ENCODE data around the gene SNRPB.

The SNRPB gene

GRCh38 chr20:2451939-2452732 is 18.5 kb downstream of the SNRPB start:
- Histone ChIP-seq H3K36me3 (ENCODE audit: control insufficient read depth, low read length) (no peaks in the 10 kb centered on the region), H3K4me2 (ENCODE audit: low read length) (no peak overlapping the region), H3K27ac (ENCODE audit: low read depth, low read length) (no peak overlapping the region), H3K79me2 (ENCODE audit: control insufficient read depth, low read length) (no peaks in the 10 kb centered on the region), H3K9me3 (ENCODE audit: control insufficient read depth, insufficient read depth, low read length) (no peaks in the 10 kb centered on the region), H3K9me2 (replicated peaks; ENCODE audit: control insufficient read depth, low read length) (no peaks in the 10 kb centered on the region), H3K4me3 (ENCODE audit: low read length) (no peak overlapping the region), H3F3A (ENCODE audit: control insufficient read depth, insufficient read depth) (peaks cover 14% of the 10 kb centered on the region), H3K4me1 (ENCODE audit: control insufficient read depth, low read length) (no peaks in the 10 kb centered on the region), H4K20me1 (ENCODE audit: control insufficient read depth, insufficient read depth, low read depth, low read length) (no peaks in the 10 kb centered on the region), H3K27me3 (ENCODE audit: control insufficient read depth, low read length) (peaks cover 22% of the 10 kb centered on the region)
- TF ChIP-seq, protein P1, sequence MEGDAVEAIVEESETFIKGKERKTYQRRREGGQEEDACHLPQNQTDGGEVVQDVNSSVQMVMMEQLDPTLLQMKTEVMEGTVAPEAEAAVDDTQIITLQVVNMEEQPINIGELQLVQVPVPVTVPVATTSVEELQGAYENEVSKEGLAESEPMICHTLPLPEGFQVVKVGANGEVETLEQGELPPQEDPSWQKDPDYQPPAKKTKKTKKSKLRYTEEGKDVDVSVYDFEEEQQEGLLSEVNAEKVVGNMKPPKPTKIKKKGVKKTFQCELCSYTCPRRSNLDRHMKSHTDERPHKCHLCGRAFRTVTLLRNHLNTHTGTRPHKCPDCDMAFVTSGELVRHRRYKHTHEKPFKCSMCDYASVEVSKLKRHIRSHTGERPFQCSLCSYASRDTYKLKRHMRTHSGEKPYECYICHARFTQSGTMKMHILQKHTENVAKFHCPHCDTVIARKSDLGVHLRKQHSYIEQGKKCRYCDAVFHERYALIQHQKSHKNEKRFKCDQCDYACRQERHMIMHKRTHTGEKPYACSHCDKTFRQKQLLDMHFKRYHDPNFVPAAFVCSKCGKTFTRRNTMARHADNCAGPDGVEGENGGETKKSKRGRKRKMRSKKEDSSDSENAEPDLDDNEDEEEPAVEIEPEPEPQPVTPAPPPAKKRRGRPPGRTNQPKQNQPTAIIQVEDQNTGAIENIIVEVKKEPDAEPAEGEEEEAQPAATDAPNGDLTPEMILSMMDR (IDR thresholded peaks at IDR 0.05; ENCODE audit: low read depth, low read length, poor library complexity, severe bottlenecking): peak; percentile 83
- TF ChIP-seq EZH2phosphoT487 (IDR thresholded peaks at IDR 0.05; ENCODE audit: borderline replicate concordance, low read length): no peak

DNA sequence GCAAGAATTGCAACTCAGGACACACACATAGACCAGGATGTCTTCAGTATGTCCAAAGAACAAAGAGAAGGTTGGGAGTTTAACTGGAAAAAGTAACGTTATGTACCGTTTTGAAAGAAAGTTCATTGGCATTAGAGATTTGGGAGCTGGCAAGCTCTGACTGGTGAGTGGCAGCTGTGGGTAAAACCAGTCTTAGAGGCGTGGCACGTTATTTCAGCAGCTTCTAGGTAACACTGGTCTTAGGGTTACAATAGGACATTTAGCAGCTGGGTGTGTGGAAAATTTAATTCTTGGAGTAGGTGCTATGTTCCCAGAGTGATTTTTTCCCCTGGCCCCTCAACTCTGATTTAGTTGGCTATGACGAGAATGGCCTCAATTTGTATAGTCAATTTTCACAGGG is 19.2 kb downstream of the SNRPB start:
- H4K20me1 ChIP-seq (ENCODE audit: control insufficient read depth, insufficient read depth, low read depth, low read length): no peaks in the 10 kb centered on the region
- no peak overlapping the region for H3K27ac ChIP-seq (ENCODE audit: low read depth, low read length)
- no peaks in the 10 kb centered on the region for H3K79me2 ChIP-seq (ENCODE audit: control insufficient read depth, low read length)
- H3K4me1 ChIP-seq (ENCODE audit: control insufficient read depth, low read length): no peaks in the 10 kb centered on the region
- H3K9me2 ChIP-seq (replicated peaks; ENCODE audit: control insufficient read depth, low read length): no peaks in the 10 kb centered on the region
- no peak overlapping the region for H3K4me2 ChIP-seq (ENCODE audit: low read length)
- H3K4me3 ChIP-seq (ENCODE audit: low read length): no peak overlapping the region
- H3F3A ChIP-seq (ENCODE audit: control insufficient read depth, insufficient read depth): peaks cover 8% of the 10 kb centered on the region
- TF ChIP-seq, protein P1 (IDR thresholded peaks at IDR 0.05; ENCODE audit: low read depth, low read length, poor library complexity, severe bottlenecking): no peak
- no peak for TF ChIP-seq EZH2phosphoT487 (IDR thresholded peaks at IDR 0.05; ENCODE audit: borderline replicate concordance, low read length)
- H3K36me3 ChIP-seq (ENCODE audit: control insufficient read depth, low read length): no peaks in the 10 kb centered on the region
- H3K27me3 ChIP-seq (ENCODE audit: control insufficient read depth, low read length): peaks cover 22% of the 10 kb centered on the region
- no peaks in the 10 kb centered on the region for H3K9me3 ChIP-seq (ENCODE audit: control insufficient read depth, insufficient read depth, low read length)

DNA sequence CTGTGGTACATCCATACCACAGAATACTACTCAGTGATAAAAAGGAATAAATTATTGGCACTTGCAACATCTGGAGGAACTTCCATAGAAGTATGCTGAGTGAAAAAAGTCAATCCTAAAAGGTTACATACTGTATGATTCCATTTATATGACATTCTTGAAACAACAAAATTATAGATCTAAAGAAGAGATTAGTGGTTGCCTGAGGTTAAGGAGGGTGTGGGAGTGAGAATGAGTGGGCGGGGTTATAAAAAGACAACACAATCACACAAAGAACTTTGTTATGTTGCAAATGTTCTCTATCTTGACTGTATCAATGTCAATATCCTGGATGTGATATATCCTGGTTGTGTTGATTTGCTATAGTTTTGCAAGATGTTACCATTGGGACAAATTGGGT is 21.2 kb downstream of the SNRPB start:
- Histone ChIP-seq H3K9me2 (replicated peaks; ENCODE audit: control insufficient read depth, low read length) (no peaks in the 10 kb centered on the region), H3K79me2 (ENCODE audit: control insufficient read depth, low read length) (no peaks in the 10 kb centered on the region)

More for the DNA sequence above, 21.2 kb downstream of the SNRPB start:
- no peak overlapping the region for H3K4me2 ChIP-seq (ENCODE audit: low read length)
- no peak overlapping the region for H3K4me3 ChIP-seq (ENCODE audit: low read length)
- no peak overlapping the region for H3K27ac ChIP-seq (ENCODE audit: low read depth, low read length)
- TF ChIP-seq EZH2phosphoT487 (IDR thresholded peaks at IDR 0.05; ENCODE audit: borderline replicate concordance, low read length): no peak
- TF ChIP-seq, protein P1 (IDR thresholded peaks at IDR 0.05; ENCODE audit: low read depth, low read length, poor library complexity, severe bottlenecking): no peak
- no peaks in the 10 kb centered on the region for H4K20me1 ChIP-seq (ENCODE audit: control insufficient read depth, insufficient read depth, low read depth, low read length)
- H3K9me3 ChIP-seq (ENCODE audit: control insufficient read depth, insufficient read depth, low read length): no peaks in the 10 kb centered on the region
- no peaks in the 10 kb centered on the region for H3F3A ChIP-seq (ENCODE audit: control insufficient read depth, insufficient read depth)
- peaks cover 26% of the 10 kb centered on the region for H3K27me3 ChIP-seq (ENCODE audit: control insufficient read depth, low read length)
- no peaks in the 10 kb centered on the region for H3K36me3 ChIP-seq (ENCODE audit: control insufficient read depth, low read length)
- H3K4me1 ChIP-seq (ENCODE audit: control insufficient read depth, low read length): no peaks in the 10 kb centered on the region
